Breast epithelium (tissue), 4 donors: ENCODE results near the gene MEG3. TPM values are rescaled to one million over a fixed set of nuclear protein-coding genes. Genes with fewer than 3 reads are reported as not detected.

Experiments
- DNase-seq, 2 donors: peaks; one replicate each; pipeline ENCODE4 v3.0.0-alpha.2; 2019; ENCODE audit warnings: low spot score in 2 of 2
- H3K27ac ChIP-seq, 2 donors: fragments of 200-600 bp; sonication (generic) in 1 of 2; one replicate each; pipeline ENCODE4 v1.5.1; 2016 to 2019; ENCODE audit warnings: mild to moderate bottlenecking in 1 of 2
- H3K27me3 ChIP-seq, 2 donors: fragments of 200-600 bp; sonication (generic) in 1 of 2; one replicate each; pipeline versions ENCODE4 v1.5.1 to v1.6.0; 2017 to 2019; ENCODE audit warnings: control low read depth in 1 of 2, mild to moderate bottlenecking in 1 of 2
- H3K36me3 ChIP-seq: fragments of 200-600 bp; one replicate; pipeline ENCODE4 v1.5.1; 2019
- H3K4me1 ChIP-seq, 2 donors: fragments of 200-600 bp; sonication (generic); one replicate each; pipeline ENCODE4 v1.5.1; 2016 to 2019; ENCODE audit warnings: control low read depth in 1 of 2
- H3K4me3 ChIP-seq, 3 donors: fragments of 200-600 bp; sonication (generic); 1 replicate in 2 of 3; 2 replicates in 1 of 3; pipeline ENCODE4 v1.5.1; 2016 to 2019; ENCODE audit warnings: mild to moderate bottlenecking in 3 of 3, moderate library complexity in 2 of 3
- H3K9me3 ChIP-seq, 2 donors: fragments of 200-600 bp; sonication (generic) in 1 of 2; one replicate each; pipeline ENCODE4 v1.5.1; 2016 to 2019; ENCODE audit warnings: control low read depth in 1 of 2
- POLR2A ChIP-seq: fragments of 450-650 bp; IDR thresholded peaks from one replicate; pipeline ENCODE4 v1.6.1; 2016; ENCODE audit warnings: antibody characterized with exemption, mild to moderate bottlenecking, moderate library complexity
- POLR2AphosphoS5 ChIP-seq, 3 donors: sonication (generic); formaldehyde crosslinking; IDR thresholded peaks; one replicate each; pipeline ENCODE4 v1.6.1; 2017; ENCODE audit warnings: antibody characterized with exemption in 3 of 3
- intact Hi-C: fragments of 100-400 bp; cut with DNase I; formaldehyde crosslinking; loops from one replicate; pipeline ENCODE4 v1.15.1; 2023; ENCODE audit warnings: low total_unique reads
- total RNA-seq, 3 donors: library from RNA; depleted of rRNA; stranded (reverse); fragments of >200 nt; gene quantifications; one replicate each; pipeline ENCODE4 v1.1.0, GENCODE V29; 2016
- TF ChIP-seq, protein P1 (sequence below), 3 donors: fragments of 450-650 bp; IDR thresholded peaks; one replicate each; pipeline ENCODE4 v1.5.1; 2016 to 2017; ENCODE audit warnings: antibody characterized with exemption in 3 of 3, mild to moderate bottlenecking in 3 of 3, moderate library complexity in 3 of 3

Gene MEG3
- total RNA-seq, 3 donors from 2014 or later = 45.2 to 68.8 (median 49.8) TPM

DNA sequence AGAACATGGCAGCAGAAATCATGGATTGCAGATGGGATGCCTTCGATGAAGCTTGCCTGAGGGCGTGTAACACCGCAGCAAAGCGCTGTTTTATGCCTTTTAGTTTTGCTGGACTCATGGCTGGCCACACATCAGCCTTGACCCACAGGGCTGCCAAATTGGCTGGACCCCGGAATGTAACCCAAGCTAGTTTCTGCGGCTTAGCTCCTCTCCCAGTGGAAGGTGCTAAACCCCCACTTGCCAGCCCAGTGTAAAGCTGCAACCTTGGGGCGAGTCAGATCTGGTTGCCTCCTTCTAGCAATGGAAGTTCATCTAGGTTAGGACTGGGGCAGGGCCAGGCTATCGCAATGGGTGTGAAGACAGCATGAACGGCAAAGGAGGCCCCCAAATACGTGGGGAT, 38.3 kb downstream of the MEG3 start:
- H3K4me3 ChIP-seq = no peak overlapping the region
- DNase-seq = peak in 1 of 2 donors; percentile 20
- no peaks in the 10 kb centered on the region for H3K27me3 ChIP-seq
- no peaks in the 10 kb centered on the region for H3K9me3 ChIP-seq
- no peaks in the 10 kb centered on the region for H3K4me1 ChIP-seq
- TF ChIP-seq POLR2A (no peak), POLR2AphosphoS5 (IDR thresholded peaks at IDR 0.05) (no peak)
- TF ChIP-seq, protein P1, sequence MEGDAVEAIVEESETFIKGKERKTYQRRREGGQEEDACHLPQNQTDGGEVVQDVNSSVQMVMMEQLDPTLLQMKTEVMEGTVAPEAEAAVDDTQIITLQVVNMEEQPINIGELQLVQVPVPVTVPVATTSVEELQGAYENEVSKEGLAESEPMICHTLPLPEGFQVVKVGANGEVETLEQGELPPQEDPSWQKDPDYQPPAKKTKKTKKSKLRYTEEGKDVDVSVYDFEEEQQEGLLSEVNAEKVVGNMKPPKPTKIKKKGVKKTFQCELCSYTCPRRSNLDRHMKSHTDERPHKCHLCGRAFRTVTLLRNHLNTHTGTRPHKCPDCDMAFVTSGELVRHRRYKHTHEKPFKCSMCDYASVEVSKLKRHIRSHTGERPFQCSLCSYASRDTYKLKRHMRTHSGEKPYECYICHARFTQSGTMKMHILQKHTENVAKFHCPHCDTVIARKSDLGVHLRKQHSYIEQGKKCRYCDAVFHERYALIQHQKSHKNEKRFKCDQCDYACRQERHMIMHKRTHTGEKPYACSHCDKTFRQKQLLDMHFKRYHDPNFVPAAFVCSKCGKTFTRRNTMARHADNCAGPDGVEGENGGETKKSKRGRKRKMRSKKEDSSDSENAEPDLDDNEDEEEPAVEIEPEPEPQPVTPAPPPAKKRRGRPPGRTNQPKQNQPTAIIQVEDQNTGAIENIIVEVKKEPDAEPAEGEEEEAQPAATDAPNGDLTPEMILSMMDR (IDR thresholded peaks at IDR 0.05) = no peak
- H3K36me3 ChIP-seq = no peaks in the 10 kb centered on the region
- intact Hi-C loops = no loop called here
- no peak overlapping the region for H3K27ac ChIP-seq

DNA sequence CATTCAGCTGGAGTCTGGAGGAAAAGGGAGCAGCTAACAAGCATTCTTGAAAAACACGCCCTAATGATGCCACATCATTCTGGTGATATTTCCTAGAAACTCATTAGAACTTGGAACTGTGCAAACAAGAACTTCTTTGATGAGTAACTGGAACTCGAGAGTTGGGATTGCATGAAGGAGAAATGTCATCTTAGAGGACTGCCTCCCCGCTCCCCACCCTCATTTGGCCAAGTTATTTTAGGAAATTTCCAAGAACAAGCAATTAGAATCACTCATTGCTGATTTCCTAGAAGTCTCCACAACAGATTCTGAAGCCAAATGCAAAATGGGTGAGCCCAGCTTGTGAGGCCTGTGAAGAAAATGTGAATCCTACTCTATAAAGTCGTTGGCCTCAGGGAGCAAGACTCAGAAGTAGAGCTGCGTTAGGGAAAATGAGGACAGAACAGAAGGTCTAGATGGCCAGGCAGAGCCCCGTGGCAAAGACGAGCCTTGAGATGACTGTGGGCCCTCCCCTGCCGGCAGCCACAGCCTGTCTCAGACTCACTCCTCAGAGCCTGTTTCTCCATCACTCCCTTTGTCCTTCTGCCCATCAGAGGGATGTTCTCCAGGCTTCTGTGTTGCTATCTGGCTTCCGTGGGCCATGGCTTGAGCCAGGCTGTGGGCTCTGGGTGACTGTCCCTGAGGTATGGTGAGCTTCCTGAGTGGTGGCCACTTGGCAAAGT, 39.2 kb downstream of the MEG3 start:
- H3K4me3 ChIP-seq = no peak overlapping the region
- H3K27ac ChIP-seq = peak overlapping the region in 1 of 2 donors; percentile 32
- H3K9me3 ChIP-seq = no peaks in the 10 kb centered on the region
- intact Hi-C loops = no loop called here
- H3K27me3 ChIP-seq = no peaks in the 10 kb centered on the region
- no peaks in the 10 kb centered on the region for H3K4me1 ChIP-seq
- peak in 1 of 2 donors; percentile 15 for DNase-seq
- TF ChIP-seq POLR2A (no peak), POLR2AphosphoS5 (IDR thresholded peaks at IDR 0.05) (no peak)
- TF ChIP-seq, protein P1 (IDR thresholded peaks at IDR 0.05) = no peak
- no peaks in the 10 kb centered on the region for H3K36me3 ChIP-seq

DNA sequence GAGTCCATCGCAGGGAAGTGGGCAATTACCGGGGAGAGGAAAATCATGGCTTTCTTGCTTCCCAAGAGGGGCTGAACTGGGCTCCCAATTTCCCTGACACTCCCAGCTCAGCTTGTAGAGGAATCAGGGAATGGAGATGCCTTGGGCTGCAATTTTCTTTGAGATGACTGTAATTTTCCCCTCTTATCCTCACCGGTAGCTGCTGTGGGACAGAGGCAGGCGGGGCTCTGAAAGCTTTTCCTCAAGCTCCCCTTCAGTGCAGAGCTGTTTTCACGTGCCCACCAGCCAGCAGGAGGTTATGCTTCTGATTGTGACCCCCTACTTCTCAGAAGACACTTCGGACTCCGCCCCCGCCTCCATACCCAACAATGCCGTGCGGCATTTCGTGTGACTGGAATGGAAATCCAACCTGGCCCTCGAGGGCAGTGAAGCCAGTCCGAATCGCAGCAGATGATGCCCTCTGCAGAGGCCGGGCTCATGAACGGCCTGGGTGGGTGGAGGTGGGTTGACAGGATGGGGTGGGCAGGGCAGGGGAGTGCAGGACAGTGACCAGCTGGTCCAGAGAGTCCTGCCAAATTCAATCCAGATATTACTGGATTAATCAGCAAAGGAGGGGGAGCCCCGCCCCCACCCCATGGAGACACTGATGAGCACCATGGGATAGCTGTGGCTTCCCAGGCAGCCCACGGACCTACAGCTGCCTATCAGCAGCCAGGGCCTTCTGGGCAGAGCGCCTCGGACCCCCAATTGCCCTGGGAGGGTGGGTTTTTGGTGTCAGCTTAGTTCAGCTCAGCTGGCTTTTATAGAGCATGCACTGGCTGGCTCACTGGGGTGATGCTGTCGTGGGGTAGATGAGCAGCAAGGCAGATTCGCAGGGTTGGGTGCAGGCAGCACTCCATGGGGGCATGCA, 40.0 kb downstream of the MEG3 start:
- DNase-seq = peak in 1 of 2 donors; percentile 48
- TF ChIP-seq, protein P1 (IDR thresholded peaks at IDR 0.05) = no peak
- TF ChIP-seq POLR2A (no peak), POLR2AphosphoS5 (IDR thresholded peaks at IDR 0.05) (no peak)
- Histone ChIP-seq H3K36me3 (no peaks in the 10 kb centered on the region), H3K27me3 (no peaks in the 10 kb centered on the region), H3K27ac (peak overlapping the region in 1 of 2 donors; percentile 32), H3K4me1 (no peaks in the 10 kb centered on the region), H3K9me3 (no peaks in the 10 kb centered on the region), H3K4me3 (no peak overlapping the region)
- intact Hi-C loops = no loop called here

DNA sequence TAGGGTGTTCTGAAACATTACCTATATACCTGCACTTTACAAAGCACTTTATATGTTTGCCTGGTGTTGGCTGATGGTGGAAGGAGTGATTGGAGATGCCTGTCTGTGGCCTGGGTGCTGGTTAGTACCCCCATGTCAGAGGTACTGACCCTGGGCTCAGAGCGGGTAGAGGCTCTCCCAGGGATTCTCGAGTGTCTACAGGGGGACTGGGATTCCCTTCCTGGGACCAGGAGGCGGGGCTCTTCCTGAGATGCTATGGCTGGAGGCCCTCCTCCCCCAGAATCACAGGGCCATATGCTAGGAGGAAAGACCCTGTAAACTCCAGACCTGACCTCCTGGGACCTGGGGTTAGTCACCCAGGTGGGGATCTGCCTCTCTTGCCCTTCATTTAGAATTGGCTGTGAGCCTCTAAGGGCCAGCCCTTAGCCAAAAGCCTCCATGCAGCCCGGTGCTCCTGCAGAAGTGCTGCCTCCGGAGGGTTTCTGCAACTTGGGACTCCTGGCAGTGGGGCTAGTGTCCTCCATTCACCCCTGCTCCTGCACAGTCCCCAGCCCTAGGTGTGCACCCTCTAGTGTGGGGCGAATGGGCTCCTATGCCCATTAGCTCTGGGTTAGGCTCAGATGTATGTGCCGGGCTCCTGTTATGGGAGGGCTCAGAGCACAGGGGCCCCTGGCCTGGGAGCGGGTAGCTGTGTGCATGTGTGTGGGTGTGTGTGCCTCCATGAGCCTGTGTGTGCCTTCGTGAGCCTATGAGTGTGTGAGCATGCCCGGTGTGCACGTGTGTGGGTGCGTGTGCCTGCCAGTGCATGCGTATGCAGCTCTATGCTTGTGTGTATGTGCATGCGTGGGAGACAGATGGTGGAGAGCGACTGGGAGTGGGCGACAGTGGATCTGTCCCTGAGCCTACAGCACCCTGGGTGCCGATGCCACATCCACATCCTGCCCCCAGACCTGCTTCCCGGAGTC, 41.0 kb downstream of the MEG3 start:
- Histone ChIP-seq H3K27me3 (no peaks in the 10 kb centered on the region), H3K9me3 (no peaks in the 10 kb centered on the region), H3K36me3 (no peaks in the 10 kb centered on the region), H3K4me1 (no peaks in the 10 kb centered on the region), H3K4me3 (no peak overlapping the region), H3K27ac (no peak overlapping the region)
- TF ChIP-seq POLR2A (no peak), POLR2AphosphoS5 (IDR thresholded peaks at IDR 0.05) (no peak)
- TF ChIP-seq, protein P1 (IDR thresholded peaks at IDR 0.05) = no peak
- peak in 1 of 2 donors; percentile 38 for DNase-seq
- intact Hi-C loops = no loop called here
